ENCODE results near the gene ATP5F1C.
A peak's percentile ranks its signal among the peaks of the same experiment; 100 is the strongest.

ATP5F1C gene

GRCh38 chr10:7818295-7819120 is 30.5 kb downstream of the ATP5F1C start, which contains the start of gene TAF3 (continued):
- TF ChIP-seq ZNF148 (tag by site-specific recombination; IDR thresholded peaks at IDR 0.05; ENCODE audit: borderline replicate concordance) (no peak), ZNF707 (tag by site-specific recombination; IDR thresholded peaks at IDR 0.05) (no peak), ZNF555 (tag by site-specific recombination; conservative IDR thresholded peaks at IDR 0.05) (no peak), ZNF558 (tag by site-specific recombination; IDR thresholded peaks at IDR 0.05) (0 out of 2 replicates have a peak, but pooled peaks have one; percentile 10), YY1 (tag by site-specific recombination; IDR thresholded peaks at IDR 0.05) (peak; percentile 96), KLF16 (tag by site-specific recombination; IDR thresholded peaks at IDR 0.05) (peak; percentile 92), ZNF777 (tag by site-specific recombination; IDR thresholded peaks at IDR 0.05; ENCODE audit: borderline replicate concordance) (no peak), KLF7 (tag by site-specific recombination; IDR thresholded peaks at IDR 0.05; ENCODE audit: borderline replicate concordance) (peak; percentile 83), ZNF140 (tag by site-specific recombination; IDR thresholded peaks at IDR 0.05) (no peak), GLI4 (tag by site-specific recombination; IDR thresholded peaks at IDR 0.05) (no peak), ZNF837 (tag by site-specific recombination; IDR thresholded peaks at IDR 0.05) (no peak), ZNF843 (tag by site-specific recombination; IDR thresholded peaks at IDR 0.05) (peak; percentile 71), ZNF146 (tag by site-specific recombination; IDR thresholded peaks at IDR 0.05) (0 out of 2 replicates have a peak, but pooled peaks have one; percentile 3), ZNF169 (tag by site-specific recombination; IDR thresholded peaks at IDR 0.05) (no peak), TCF7L2 (IDR thresholded peaks at IDR 0.05; ENCODE audit: borderline replicate concordance, low read depth, low read length) (no peak), ZNF280C (tag by site-specific recombination; IDR thresholded peaks at IDR 0.05) (no peak), ZNF701 (tag by site-specific recombination; IDR thresholded peaks at IDR 0.05) (no peak), GLIS2 (tag by site-specific recombination; IDR thresholded peaks at IDR 0.05) (peak; percentile 84), ZNF157 (tag by site-specific recombination; IDR thresholded peaks at IDR 0.05) (no peak), IKZF3 (tag by site-specific recombination; IDR thresholded peaks at IDR 0.05) (no peak), SP2 (tag by site-specific recombination; IDR thresholded peaks at IDR 0.05) (peak; percentile 56), ZNF513 (tag by site-specific recombination; IDR thresholded peaks at IDR 0.05) (no peak), ZNF585B (tag by site-specific recombination; IDR thresholded peaks at IDR 0.05) (no peak), ZBTB7A (tag by site-specific recombination; IDR thresholded peaks at IDR 0.05; ENCODE audit: low read depth) (peak; percentile 70; the same call in 1 of the 2 replicates), ZNF658 (tag by site-specific recombination; IDR thresholded peaks at IDR 0.05) (no peak), SP3 (tag by site-specific recombination; IDR thresholded peaks at IDR 0.05) (peak; percentile 94), ZNF221 (tag by site-specific recombination; IDR thresholded peaks at IDR 0.05; ENCODE audit: borderline replicate concordance) (no peak), GFI1B (tag by site-specific recombination; IDR thresholded peaks at IDR 0.05) (no peak), ZBTB49 (tag by site-specific recombination; IDR thresholded peaks at IDR 0.05; ENCODE audit: low read depth) (no peak), ZNF473 (tag by site-specific recombination; IDR thresholded peaks at IDR 0.05) (no peak), ZNF560 (tag by site-specific recombination; IDR thresholded peaks at IDR 0.05; ENCODE audit: borderline replicate concordance) (no peak), KLF9 (tag by site-specific recombination; IDR thresholded peaks at IDR 0.05; ENCODE audit: low read depth) (peak; percentile 73; the same call in 1 of the 2 replicates), ZNF561 (tag by site-specific recombination; IDR thresholded peaks at IDR 0.05; ENCODE audit: borderline replicate concordance) (peak; percentile 1; the same call in 1 of the 2 replicates)
